Left ventricle myocardium inferior (tissue), 1 donor: ENCODE data around the gene MED13L. TPM values are rescaled to one million over a fixed set of nuclear protein-coding genes. Genes with fewer than 3 reads are reported as not detected.
A peak's percentile ranks its signal among the peaks of the same experiment; 100 is the strongest.

Source experiments
- DNase-seq: peaks from one replicate; pipeline ENCODE4 v3.0.0-alpha.2; 2020
- H3K27ac ChIP-seq: fragments of 200-600 bp; replicated peaks from 2 replicates; pipeline ENCODE4 v1.8.0; 2021
- H3K27me3 ChIP-seq: fragments of 200-600 bp; 2 replicates; pipeline ENCODE4 v1.8.0; 2021; ENCODE audit warnings: low read depth
- H3K36me3 ChIP-seq: fragments of 200-600 bp; 2 replicates; pipeline ENCODE4 v1.8.0; 2021
- H3K4me1 ChIP-seq: fragments of 200-600 bp; 2 replicates; pipeline ENCODE4 v1.8.0; 2021
- H3K4me3 ChIP-seq: fragments of 200-600 bp; 2 replicates; pipeline ENCODE4 v1.8.0; 2021; ENCODE audit warnings: mild to moderate bottlenecking, moderate library complexity
- H3K9me3 ChIP-seq: fragments of 200-600 bp; replicated peaks from 2 replicates; pipeline ENCODE4 v1.8.0; 2021
- CTCF ChIP-seq: fragments of 200-600 bp; IDR thresholded peaks from 2 replicates; pipeline ENCODE4 v1.8.0; 2021; ENCODE audit warnings: antibody characterized with exemption, mild to moderate bottlenecking, borderline replicate concordance
- intact Hi-C: fragments of 100-400 bp; cut with micrococcal nuclease; formaldehyde crosslinking; loops from one replicate; pipeline ENCODE4 v1.11.0; 2022
- total RNA-seq: library from RNA; stranded (reverse); fragmentation: NEBNext Ultra II Directional; extraction: Animal tissue kit (Norgen Biotek cat#: 25700); gene quantifications from one replicate; pipeline ENCODE4 v1.2.1, GENCODE V29; 2021
- donor health status: DM: no; HTN: yes; CAD: no; lungs with severe emphysema.

MED13L gene
- total RNA-seq, 1 donor from 2014 or later = 55.0 TPM

- Histone ChIP-seq H3K27ac (no peak overlapping the region), H3K27me3 (no peaks in the 10 kb centered on the region)
- TF ChIP-seq CTCF = no peak
These were observed 30.9 kb downstream of the MED13L start for GRCh38 chr12:116246490-116247179.

GRCh38 chr12:116245189-116245588 is 32.3 kb downstream of the MED13L start:
- Histone ChIP-seq H3K27me3 (no peaks in the 10 kb centered on the region), H3K4me1 (peaks cover 88% of the 10 kb centered on the region), H3K9me3 (peaks cover 3% of the 10 kb centered on the region), H3K4me3 (no peak overlapping the region), H3K36me3 (no peaks in the 10 kb centered on the region), H3K27ac (no peak overlapping the region)
- intact Hi-C loops = no loop called here
- no peak for DNase-seq
- TF ChIP-seq CTCF = no peak

More at GRCh38 chr12:116246490-116247179, 30.9 kb downstream of the MED13L start:
- H3K9me3 ChIP-seq = peaks cover 11% of the 10 kb centered on the region
- H3K36me3 ChIP-seq = no peaks in the 10 kb centered on the region
- DNase-seq = no peak
- no peak overlapping the region for H3K4me3 ChIP-seq
- intact Hi-C loops = no loop called here
- H3K4me1 ChIP-seq = peaks cover 76% of the 10 kb centered on the region

- Histone ChIP-seq H3K27ac (peak overlapping the region; percentile 5), H3K4me1 (peaks cover 88% of the 10 kb centered on the region), H3K9me3 (no peaks in the 10 kb centered on the region), H3K27me3 (no peaks in the 10 kb centered on the region), H3K4me3 (no peak overlapping the region), H3K36me3 (no peaks in the 10 kb centered on the region)
- no peak for TF ChIP-seq CTCF
- no peak for DNase-seq
- intact Hi-C loops = no loop called here
These were observed 32.9 kb downstream of the MED13L start for GRCh38 chr12:116244474-116245090.

- intact Hi-C loops = no loop called here
- Histone ChIP-seq H3K4me1 (peaks cover 84% of the 10 kb centered on the region), H3K27ac (peak overlapping the region; percentile 5)
These were observed 33.5 kb downstream of the MED13L start for GRCh38 chr12:116244001-116244400.

GRCh38 chr12:116242740-116243139 is 34.8 kb downstream of the MED13L start:
- Histone ChIP-seq H3K4me3 (no peak overlapping the region), H3K27me3 (no peaks in the 10 kb centered on the region), H3K4me1 (peaks cover 83% of the 10 kb centered on the region), H3K36me3 (no peaks in the 10 kb centered on the region), H3K9me3 (no peaks in the 10 kb centered on the region), H3K27ac (no peak overlapping the region)
- intact Hi-C loops = no loop called here
- no peak for TF ChIP-seq CTCF
- no peak for DNase-seq

More at GRCh38 chr12:116244001-116244400, 33.5 kb downstream of the MED13L start:
- Histone ChIP-seq H3K27me3 (no peaks in the 10 kb centered on the region), H3K4me3 (no peak overlapping the region), H3K9me3 (no peaks in the 10 kb centered on the region), H3K36me3 (no peaks in the 10 kb centered on the region)
- TF ChIP-seq CTCF = no peak
- no peak for DNase-seq
